Esophagus squamous epithelium (tissue), 4 donors: ENCODE results near the gene ZNF275.

Source experiments
- POLR2A ChIP-seq, 4 donors: fragments of 450-650 bp; IDR thresholded peaks; one replicate each; pipeline ENCODE4 v1.6.1; 2017; ENCODE audit warnings: antibody characterized with exemption in 4 of 4, mild to moderate bottlenecking in 4 of 4, moderate library complexity in 3 of 4
- TF ChIP-seq, protein P1 (sequence below), 6 experiments: fragments of 450-650 bp in 4 of 6; fragments of 200-600 bp in 2 of 6; sonication (generic) in 2 of 6; IDR thresholded peaks; one replicate each; pipeline ENCODE4 v1.5.1; 2016 to 2019; ENCODE audit warnings: antibody characterized with exemption in 6 of 6, mild to moderate bottlenecking in 4 of 6, moderate library complexity in 4 of 6

DNA sequence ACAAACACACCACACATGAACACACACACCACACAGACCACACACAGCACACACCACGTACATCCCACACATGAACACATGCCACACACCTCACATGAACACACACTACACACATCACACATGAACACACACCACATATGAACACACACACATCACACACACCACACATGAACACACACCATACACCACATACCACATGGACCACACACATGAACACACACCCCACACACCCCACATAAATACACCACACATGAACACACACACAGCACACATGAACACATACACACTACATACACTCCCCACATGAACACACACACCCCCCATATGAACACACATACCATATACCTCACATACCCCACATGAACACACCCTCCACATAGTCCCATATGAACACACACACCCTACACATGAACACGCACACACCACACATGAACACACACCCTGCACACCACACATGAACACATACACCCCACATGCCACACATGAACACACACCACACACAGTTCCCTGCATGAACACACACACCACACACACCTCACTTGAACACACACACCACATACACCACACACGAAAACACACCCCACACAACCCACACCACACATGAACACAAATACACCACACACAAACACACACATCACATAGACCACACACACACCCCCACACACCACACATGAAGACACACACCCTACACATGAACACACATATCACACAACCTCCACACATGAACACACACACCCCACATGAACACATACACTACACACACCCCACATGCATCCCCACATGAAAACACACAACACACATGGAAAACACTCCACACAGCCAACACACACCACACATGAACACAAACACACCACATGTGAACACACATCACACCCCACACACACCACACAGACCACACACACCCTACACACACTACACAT is 48.9 kb downstream of the ZNF275 start:
- TF ChIP-seq, protein P1, sequence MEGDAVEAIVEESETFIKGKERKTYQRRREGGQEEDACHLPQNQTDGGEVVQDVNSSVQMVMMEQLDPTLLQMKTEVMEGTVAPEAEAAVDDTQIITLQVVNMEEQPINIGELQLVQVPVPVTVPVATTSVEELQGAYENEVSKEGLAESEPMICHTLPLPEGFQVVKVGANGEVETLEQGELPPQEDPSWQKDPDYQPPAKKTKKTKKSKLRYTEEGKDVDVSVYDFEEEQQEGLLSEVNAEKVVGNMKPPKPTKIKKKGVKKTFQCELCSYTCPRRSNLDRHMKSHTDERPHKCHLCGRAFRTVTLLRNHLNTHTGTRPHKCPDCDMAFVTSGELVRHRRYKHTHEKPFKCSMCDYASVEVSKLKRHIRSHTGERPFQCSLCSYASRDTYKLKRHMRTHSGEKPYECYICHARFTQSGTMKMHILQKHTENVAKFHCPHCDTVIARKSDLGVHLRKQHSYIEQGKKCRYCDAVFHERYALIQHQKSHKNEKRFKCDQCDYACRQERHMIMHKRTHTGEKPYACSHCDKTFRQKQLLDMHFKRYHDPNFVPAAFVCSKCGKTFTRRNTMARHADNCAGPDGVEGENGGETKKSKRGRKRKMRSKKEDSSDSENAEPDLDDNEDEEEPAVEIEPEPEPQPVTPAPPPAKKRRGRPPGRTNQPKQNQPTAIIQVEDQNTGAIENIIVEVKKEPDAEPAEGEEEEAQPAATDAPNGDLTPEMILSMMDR (IDR thresholded peaks at IDR 0.05), result no peak
- no peak for TF ChIP-seq POLR2A (IDR thresholded peaks at IDR 0.05)
